Uterus (tissue), 2 donors: ENCODE measurements around the gene LNX2.

ENCODE experiments used
- CTCF ChIP-seq, 4 experiments: fragments of 200-600 bp in 2 of 4; fragments of 450-650 bp in 2 of 4; sonication (generic) in 2 of 4; IDR thresholded peaks; one replicate each; pipeline ENCODE4 v1.5.1; 2016 to 2019; ENCODE audit warnings: antibody characterized with exemption in 4 of 4, mild to moderate bottlenecking in 2 of 4, moderate library complexity in 1 of 4
- POLR2A ChIP-seq, 2 donors: fragments of 450-650 bp; IDR thresholded peaks; one replicate each; pipeline ENCODE4 v1.6.1; 2016; ENCODE audit warnings: antibody characterized with exemption in 2 of 2, mild to moderate bottlenecking in 1 of 2, moderate library complexity in 1 of 2

GRCh38 chr13:27573265-27573664, 47.1 kb downstream of the LNX2 start:
- TF ChIP-seq POLR2A (IDR thresholded peaks at IDR 0.05) (no peak), CTCF (IDR thresholded peaks at IDR 0.05) (no peak)
